HG02763 (cell line): ENCODE data around the gene FRMD1.

ENCODE experiments used
- ATAC-seq: cut with Tn5 transposase; IDR thresholded peaks from one replicate; pipeline ENCODE4 v1.9.1; 2021; ENCODE audit warnings: mild to moderate bottlenecking, moderate library complexity; ENCODE audit not compliant: unreplicated experiment

Gene FRMD1

DNA sequence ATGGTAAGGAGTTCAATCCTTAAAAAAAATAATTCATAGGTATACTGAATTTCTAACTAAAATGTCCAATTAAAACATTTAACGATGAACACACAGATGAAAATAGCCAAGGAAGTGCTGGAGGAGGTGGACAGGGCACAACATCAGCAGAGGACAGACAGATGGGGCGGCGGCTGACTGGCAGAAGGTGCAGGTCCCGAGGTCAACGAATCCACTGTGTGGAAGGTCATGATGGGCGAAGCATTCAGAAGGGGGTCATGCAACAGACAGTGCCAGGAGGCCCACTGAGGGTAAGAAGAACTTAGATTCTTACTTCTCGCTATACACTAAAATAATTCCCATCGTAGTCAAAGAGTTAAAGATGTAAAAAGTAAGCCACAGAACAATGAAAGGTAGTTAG is 34.2 kb upstream of the FRMD1 start:
- no peak for ATAC-seq

GRCh38 chr6:168111911-168112310 is 32.9 kb upstream of the FRMD1 start:
- ATAC-seq = no peak

GRCh38 chr6:168110437-168110836 is 31.4 kb upstream of the FRMD1 start:
- no peak for ATAC-seq

- ATAC-seq = no peak
Observed at GRCh38 chr6:168109171-168109570, 30.2 kb upstream of the FRMD1 start.

DNA sequence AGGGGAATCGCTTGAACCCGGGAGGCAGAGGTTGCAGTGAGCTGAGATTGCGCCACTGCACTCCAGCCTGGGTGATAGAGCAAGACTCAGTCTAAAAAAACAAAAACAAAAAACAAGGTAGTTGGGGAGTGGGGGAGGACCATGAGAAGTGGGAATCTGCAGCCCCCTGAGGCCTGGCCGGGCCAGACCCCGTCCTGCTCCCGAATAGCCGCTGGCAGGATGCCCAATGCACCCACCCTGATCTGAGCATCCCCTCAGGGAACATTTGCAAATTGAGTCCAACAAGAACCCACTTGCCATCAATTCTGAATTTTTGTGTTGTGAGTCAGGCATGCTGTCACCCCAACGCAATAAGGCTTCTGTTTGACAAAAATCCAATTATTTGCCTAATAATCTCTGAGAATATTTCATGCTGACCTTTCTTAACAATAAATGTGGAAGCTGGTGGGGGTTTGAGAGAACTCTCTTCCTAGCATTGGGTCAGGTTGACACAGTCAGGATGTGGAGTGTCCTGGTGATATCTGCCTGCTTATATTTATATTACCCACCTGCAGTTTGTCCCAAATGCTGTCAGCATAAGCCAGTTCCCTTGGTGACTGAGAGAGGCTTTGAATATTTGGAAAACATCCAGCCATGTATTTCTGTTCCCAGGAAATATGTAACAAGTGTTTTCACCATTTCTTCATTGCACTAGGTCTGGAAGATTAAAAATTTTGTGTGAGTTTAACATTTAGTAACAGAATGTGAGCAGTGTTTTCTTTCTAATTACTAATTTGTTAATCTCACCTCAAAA is 28.4 kb upstream of the FRMD1 start:
- no peak for ATAC-seq

DNA sequence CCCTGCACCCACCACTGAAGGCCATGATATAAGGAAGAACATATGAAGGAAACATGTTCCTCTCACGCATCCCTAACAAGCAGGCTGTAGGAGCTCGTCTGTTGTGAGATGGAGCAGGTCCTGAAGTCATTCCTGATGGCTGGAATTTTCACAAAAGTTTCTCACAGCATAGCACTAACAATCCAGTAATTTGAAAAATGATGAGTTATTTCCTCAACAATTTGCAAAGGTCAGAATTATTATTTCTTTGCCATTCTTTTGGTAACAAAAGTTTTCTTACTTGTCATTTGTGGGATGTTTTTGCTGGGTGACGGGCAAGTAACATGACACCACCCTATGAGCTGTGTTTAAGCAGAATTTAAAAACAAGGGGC is 27.6 kb upstream of the FRMD1 start:
- no peak for ATAC-seq

DNA sequence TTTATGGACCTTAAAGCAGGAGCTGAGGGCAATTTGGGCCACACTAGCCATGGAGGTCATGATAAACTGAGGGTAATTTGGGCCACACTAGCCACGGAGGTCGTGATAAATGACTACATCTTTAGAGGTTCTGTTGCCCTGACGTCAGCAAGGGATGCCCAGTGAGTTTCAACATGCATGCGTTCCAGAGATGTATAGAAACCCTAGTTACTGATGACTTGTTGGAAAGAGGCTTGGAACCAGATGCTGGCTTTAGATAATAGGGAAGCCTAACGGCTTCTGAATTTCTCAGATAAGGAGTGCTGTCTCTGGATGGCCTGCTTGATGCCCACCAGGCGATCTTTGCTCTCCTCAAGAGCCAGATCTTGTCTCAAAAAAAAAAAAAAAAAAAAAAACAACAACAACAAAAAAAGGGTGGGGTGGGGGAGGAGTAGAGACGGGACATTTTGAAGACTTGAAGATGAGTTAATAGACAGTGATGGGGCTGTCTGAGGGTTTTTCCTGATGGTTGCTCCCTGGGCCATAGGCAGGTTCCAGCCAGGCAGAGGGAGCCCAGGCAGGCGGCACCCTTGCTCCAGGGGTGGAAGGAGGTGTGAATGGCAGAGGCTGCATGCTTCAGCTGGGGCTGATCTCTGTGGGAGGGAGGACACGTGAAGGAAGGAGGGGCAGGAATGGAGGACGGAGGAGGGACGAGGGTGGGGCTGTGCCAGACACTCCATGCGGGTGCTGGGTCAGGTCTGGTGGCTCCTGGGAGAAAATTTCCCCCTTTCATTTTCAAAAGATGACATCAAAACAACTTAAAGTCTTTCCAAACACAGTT is 27.0 kb upstream of the FRMD1 start:
- ATAC-seq = no peak

GRCh38 chr6:168104636-168105035 is 25.6 kb upstream of the FRMD1 start:
- ATAC-seq = no peak

- ATAC-seq = no peak
Observed at GRCh38 chr6:168103050-168103830, 24.2 kb upstream of the FRMD1 start.

- no peak for ATAC-seq
Observed at GRCh38 chr6:168102315-168102985, 23.4 kb upstream of the FRMD1 start.

- no peak for ATAC-seq
Observed at GRCh38 chr6:168101590-168102314, 22.7 kb upstream of the FRMD1 start.

- no peak for ATAC-seq
Observed at GRCh38 chr6:168100803-168101589, 22.0 kb upstream of the FRMD1 start.

DNA sequence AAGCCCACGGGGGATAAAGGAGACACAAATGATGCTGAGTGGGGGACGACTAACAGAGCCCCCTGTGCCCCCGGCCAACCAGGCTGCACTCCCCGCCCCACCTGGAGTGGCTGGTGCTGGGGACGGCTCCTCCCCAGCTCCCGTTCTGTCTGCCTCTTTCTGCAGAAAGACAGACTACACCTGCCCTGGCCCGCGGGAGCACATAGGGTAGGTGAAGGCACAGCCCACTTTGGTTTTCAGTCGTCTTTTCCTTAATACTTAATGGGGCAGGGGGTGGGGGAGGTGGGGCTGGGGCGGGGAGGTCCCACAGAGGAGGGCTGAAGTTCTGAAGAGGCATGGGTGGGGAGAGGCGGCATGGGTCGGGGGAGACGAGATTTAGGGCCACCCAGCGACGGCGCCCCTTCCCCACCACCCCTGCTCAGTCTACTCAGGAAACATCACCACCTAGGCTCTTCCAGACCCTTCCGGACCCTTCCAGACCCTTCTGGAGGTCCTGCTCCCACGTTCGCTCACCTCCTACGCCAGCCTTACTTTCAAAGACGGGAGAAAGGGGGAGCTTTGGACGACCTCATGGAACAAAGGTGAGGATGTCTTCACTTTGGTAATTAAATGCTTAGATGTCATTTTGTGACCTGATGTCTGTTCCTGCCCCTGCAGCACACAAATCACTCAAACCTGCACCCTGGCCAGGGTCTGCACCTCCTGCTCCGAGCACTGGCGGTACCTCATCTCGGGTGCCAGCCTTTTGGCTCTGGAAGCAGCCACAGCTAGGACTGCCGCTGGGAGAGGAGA is 21.2 kb upstream of the FRMD1 start:
- no peak for ATAC-seq

- no peak for ATAC-seq
Observed at GRCh38 chr6:168099201-168100010, 20.4 kb upstream of the FRMD1 start.

- no peak for ATAC-seq
Observed at GRCh38 chr6:168098431-168098861, 19.4 kb upstream of the FRMD1 start.

GRCh38 chr6:168097621-168098430 is 18.8 kb upstream of the FRMD1 start:
- ATAC-seq = no peak

- no peak for ATAC-seq
Observed at GRCh38 chr6:168097221-168097620, 18.2 kb upstream of the FRMD1 start.
